Peyer's patch (tissue), 4 donors: ENCODE measurements around the gene FGGY.

Source experiments
- CTCF ChIP-seq, 6 experiments: fragments of 450-650 bp in 4 of 6; fragments of 200-600 bp in 2 of 6; sonication (generic) in 1 of 6; IDR thresholded peaks; one replicate each; pipeline ENCODE4 v1.5.1; 2017 to 2019; ENCODE audit warnings: antibody characterized with exemption in 6 of 6, mild to moderate bottlenecking in 3 of 6, moderate library complexity in 1 of 6
- POLR2A ChIP-seq, 2 donors: fragments of 450-650 bp; IDR thresholded peaks; one replicate each; pipeline ENCODE4 v1.5.1; 2017; ENCODE audit warnings: antibody characterized with exemption in 2 of 2, mild to moderate bottlenecking in 2 of 2, moderate library complexity in 2 of 2

GRCh38 chr1:59671953-59672305 is 375.0 kb downstream of the FGGY start:
- no peak for TF ChIP-seq CTCF (IDR thresholded peaks at IDR 0.05)
- TF ChIP-seq POLR2A (IDR thresholded peaks at IDR 0.05): no peak
